K562 (cell line): ENCODE measurements around the gene WDR18. TPM values are rescaled to one million over a fixed set of nuclear protein-coding genes. Genes with fewer than 3 reads are reported as not detected.

ENCODE experiments used
- CBFB ChIP-seq: sonication (generic); formaldehyde crosslinking; IDR thresholded peaks from 2 replicates; pipeline ENCODE4 v1.4.0; 2020; ENCODE audit warnings: mild to moderate bottlenecking, missing genetic modification reagents
- CC2D1A ChIP-seq: fragments of 450-650 bp; IDR thresholded peaks from 2 replicates; pipeline ENCODE4 v1.6.1; 2017; ENCODE audit warnings: mild to moderate bottlenecking
- CHD7 ChIP-seq: fragments of 200-600 bp; sonication (generic); IDR thresholded peaks from one replicate; pipeline ENCODE4 v1.6.1; 2012; ENCODE audit warnings: mild to moderate bottlenecking, low read depth, low read length, inconsistent platforms
- ETV6 ChIP-seq, 3 experiments: fragments of 150-350 bp in 1 of 3; sonication (generic) in 1 of 3; formaldehyde crosslinking in 1 of 3; IDR thresholded peaks; 2 replicates each; pipeline versions ENCODE4 v1.6.1 to v1.8.0; 2014 to 2022; ENCODE audit warnings: borderline replicate concordance in 2 of 3, low read depth in 2 of 3, antibody characterized with exemption in 1 of 3, low read length in 1 of 3, mild to moderate bottlenecking in 1 of 3, missing genetic modification reagents in 1 of 3
- HMG20B ChIP-seq: fragments of 250-450 bp; sonication (Bioruptor Pico); IDR thresholded peaks from 2 replicates; pipeline ENCODE4 v1.5.0; 2021; ENCODE audit warnings: mild to moderate bottlenecking
- ILF3 ChIP-seq: fragments of 450-650 bp; IDR thresholded peaks from 2 replicates; pipeline ENCODE4 v1.6.1; 2018; ENCODE audit warnings: antibody characterized with exemption, mild to moderate bottlenecking, moderate library complexity, borderline replicate concordance
- PML ChIP-seq: IDR thresholded peaks from 2 replicates; pipeline ENCODE4 v1.6.1; 2012; ENCODE audit warnings: low read length, inconsistent platforms
- RB1 ChIP-seq: fragments of 450-650 bp; IDR thresholded peaks from 2 replicates; pipeline ENCODE4 v1.6.1; 2017; ENCODE audit warnings: low read depth, mild to moderate bottlenecking
- ZKSCAN1 ChIP-seq: fragments of 150-350 bp; IDR thresholded peaks from 2 replicates; pipeline ENCODE4 v1.6.1; 2016; ENCODE audit warnings: low read depth, low read length
- ZNF431 ChIP-seq: sonication (generic); formaldehyde crosslinking; IDR thresholded peaks from 2 replicates; pipeline ENCODE4 v1.8.0; 2022; ENCODE audit warnings: mild to moderate bottlenecking, missing genetic modification reagents
- ZNF707 ChIP-seq: fragments of 250-450 bp; sonication (Bioruptor Pico); conservative IDR thresholded peaks from 2 replicates; pipeline ENCODE4 v1.8.0; 2022; ENCODE audit warnings: inconsistent platforms, mild to moderate bottlenecking, moderate library complexity
- ZSCAN29 ChIP-seq: fragments of 450-650 bp; IDR thresholded peaks from 2 replicates; pipeline ENCODE4 v1.6.1; 2017
- polyA plus RNA-seq, 8 experiments: library from polyadenylated mRNA; depleted of rRNA in 4 of 8; stranded (reverse) in 5 of 8; unstranded in 3 of 8; fragments of >200 nt; fragmentation: Nextera tagmentation in 2 of 8; fragmentation: Illumina TruSeq in 1 of 8; extraction: Ambion mirVana in 2 of 8; extraction: Trizol in 1 of 8; gene quantifications; 2 replicates each; pipeline versions ENCODE4 v1.2.1 to v1.2.3, GENCODE V29; 2011 to 2014; ENCODE audit warnings: inconsistent platforms in 1 of 8, missing spikeins in 1 of 8
- total RNA-seq, 7 experiments: library from RNA; depleted of rRNA in 6 of 7; stranded (reverse); fragments of >200 nt in 6 of 7; fragmentation: Illumina TruSeq in 2 of 7; extraction: Trizol in 2 of 7; gene quantifications; 2 replicates each; pipeline versions ENCODE4 v1.2.1 to v1.2.3, GENCODE V29; 2011 to 2021; ENCODE audit warnings: low replicate concordance in 1 of 7
- TF ChIP-seq, protein P1 (sequence below): fragments of 250-450 bp; sonication (Bioruptor Pico); IDR thresholded peaks from 2 replicates; pipeline ENCODE4 v1.4.0; 2020

Gene WDR18
- total and polyA plus RNA-seq, 9 of the 15 experiments (the other 6 are each of a cell fraction or from before 2014, with no cell fraction given): 0.65 to 181 (median 30.1) TPM

DNA sequence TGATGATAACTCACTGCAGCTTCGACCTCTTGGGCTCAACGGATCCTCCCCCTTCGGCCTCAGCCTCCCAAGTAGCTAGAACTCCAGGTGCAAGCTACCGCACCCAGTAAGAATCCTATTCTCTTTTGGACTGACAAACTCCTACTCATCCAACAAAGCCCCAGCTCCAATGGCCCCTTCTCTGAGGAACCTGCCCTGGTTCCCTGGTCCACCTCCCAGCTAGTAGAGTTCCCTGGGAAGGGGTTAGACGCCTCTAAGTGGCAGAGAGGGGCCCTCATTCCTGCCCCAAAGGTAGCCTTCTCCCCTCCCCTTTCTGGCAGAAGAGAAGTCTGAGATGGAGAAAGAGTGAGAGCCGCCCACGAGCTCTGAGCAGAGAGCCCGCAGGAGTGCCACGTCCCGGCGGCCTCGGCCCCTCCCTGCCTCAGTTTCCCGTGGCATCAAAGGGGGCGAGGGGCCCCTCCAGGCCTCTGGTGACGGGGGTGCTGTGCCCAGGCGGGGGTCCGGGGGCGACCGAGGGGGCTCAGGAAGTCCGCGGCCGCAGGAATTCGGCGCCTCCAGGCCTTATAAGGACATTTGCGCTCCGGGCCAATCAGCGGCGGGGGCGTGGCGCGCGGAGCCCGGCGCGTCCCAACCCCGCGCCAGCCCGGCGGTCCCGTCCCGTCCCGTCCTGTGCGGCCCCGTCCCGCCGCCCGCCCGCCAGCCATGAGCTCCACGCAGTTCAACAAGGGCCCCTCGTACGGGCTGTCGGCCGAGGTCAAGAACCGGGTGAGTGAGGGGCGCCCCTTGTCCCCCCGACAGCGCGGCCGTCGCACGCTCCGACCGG is 42.0 kb downstream of the WDR18 start, which contains the start of gene CNN2 (continued):
- TF ChIP-seq CC2D1A: no peak
- no peak for TF ChIP-seq ILF3
- TF ChIP-seq ZNF431 (CRISPR knock-in tag): 0 out of 2 replicates have a peak, but pooled peaks have one; percentile 40
- TF ChIP-seq ZNF707 (CRISPR knock-in tag): no peak
- no peak for TF ChIP-seq CBFB (CRISPR knock-in tag)
- no peak for TF ChIP-seq CHD7
- TF ChIP-seq ZKSCAN1: no peak
- no peak for TF ChIP-seq ETV6 (IDR thresholded peaks at IDR 0.05; ENCODE audit: borderline replicate concordance in 1 of 2, low read depth in 2 of 2, low read length in 1 of 2)
- TF ChIP-seq ETV6 (CRISPR knock-in tag; IDR thresholded peaks at IDR 0.05; ENCODE audit: borderline replicate concordance): no peak
- TF ChIP-seq, protein P1, sequence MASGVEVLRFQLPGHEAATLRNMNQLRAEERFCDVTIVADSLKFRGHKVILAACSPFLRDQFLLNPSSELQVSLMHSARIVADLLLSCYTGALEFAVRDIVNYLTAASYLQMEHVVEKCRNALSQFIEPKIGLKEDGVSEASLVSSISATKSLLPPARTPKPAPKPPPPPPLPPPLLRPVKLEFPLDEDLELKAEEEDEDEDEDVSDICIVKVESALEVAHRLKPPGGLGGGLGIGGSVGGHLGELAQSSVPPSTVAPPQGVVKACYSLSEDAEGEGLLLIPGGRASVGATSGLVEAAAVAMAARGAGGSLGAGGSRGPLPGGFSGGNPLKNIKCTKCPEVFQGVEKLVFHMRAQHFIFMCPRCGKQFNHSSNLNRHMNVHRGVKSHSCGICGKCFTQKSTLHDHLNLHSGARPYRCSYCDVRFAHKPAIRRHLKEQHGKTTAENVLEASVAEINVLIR: no peak
- TF ChIP-seq RB1: peak; percentile 79; the same call in 1 of the 2 replicates
- TF ChIP-seq HMG20B: peak; percentile 23; the same call in 1 of the 2 replicates
- TF ChIP-seq PML: no peak
- no peak for TF ChIP-seq ZSCAN29
